AML-193 (cell line): Measurements from ENCODE around the gene MSI2.
"Not testable (repeated sequence)": the region's sequence is repeated elsewhere in the genome, so short reads cannot be mapped to it uniquely, and the experiment has no call there.

Experiments used
- DNase-seq, 2 experiments: peaks; one replicate each; lab custom pipeline; 2025; lab: John Stamatoyannopoulos, UW

The MSI2 gene

DNA sequence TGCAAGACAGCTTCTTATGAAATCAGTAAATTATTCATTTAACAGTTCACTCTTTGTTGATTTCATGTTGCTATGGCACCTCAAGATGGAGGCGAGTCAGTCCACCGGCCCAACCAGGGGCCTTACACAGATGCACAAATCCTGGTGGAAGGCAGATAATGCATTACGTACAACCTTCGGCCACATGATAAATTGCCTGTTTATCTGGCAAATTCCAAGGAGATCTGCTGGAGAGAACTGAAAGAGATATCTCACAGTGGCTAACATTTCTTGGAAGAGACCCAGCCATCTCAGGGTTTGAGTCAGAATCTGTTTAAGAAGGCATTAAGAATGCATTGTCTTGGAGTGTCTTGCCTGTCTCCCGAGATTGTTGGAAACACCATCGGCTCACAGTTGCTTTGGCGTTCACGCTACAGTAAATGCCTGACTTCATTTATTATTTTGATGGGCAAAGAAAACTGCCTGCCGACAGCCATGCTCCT, 225.6 kb downstream of the MSI2 start:
- DNase-seq = no peak

DNA sequence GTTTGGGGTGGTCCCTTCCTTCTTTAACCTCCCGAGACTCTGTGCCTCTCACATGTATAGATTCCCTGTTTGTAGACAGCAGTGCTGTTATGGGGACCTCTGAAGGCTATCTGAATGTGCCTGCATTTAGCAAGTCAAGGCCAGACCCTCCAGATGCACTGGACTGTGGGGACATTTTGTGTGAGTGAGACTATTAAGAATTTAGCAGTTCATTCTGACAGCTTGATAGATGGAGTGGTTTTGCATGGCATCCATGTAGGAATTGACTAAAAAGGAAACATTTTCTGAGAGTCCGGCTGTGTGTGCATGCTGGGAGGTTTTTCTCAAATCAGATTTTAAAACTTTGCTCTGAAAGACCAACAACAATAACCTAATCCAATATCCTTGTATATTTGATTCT, 226.3 kb downstream of the MSI2 start:
- DNase-seq = no peak

DNA sequence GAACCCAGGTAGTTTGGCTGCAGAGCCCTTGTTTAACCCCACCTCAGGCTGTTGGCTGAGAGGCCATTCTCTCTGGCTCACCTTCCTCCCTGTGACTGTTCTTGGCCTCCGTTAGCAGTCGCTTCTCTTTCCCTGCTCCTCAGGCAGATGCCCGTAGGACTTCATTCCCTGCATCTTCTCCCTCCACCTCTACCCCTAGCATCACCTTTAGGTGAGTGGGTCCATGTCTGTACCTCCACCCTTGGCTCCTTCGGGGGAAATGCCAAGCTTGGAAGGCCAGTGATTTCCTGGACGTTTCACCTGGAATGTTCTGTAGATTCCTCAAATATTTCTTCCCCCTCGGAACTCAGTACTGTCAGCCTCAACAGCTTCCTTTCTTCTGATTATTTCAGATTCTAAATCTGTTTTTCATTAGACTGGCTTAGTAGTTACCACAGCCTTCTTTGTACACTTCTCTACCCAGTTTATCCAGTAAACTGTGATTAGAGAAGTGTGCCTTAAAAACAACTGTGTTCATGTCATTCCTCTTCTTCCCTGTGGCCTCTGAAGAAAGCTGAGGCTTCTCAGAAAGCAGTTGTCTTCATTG, 227.9 kb downstream of the MSI2 start:
- DNase-seq = no peak

DNA sequence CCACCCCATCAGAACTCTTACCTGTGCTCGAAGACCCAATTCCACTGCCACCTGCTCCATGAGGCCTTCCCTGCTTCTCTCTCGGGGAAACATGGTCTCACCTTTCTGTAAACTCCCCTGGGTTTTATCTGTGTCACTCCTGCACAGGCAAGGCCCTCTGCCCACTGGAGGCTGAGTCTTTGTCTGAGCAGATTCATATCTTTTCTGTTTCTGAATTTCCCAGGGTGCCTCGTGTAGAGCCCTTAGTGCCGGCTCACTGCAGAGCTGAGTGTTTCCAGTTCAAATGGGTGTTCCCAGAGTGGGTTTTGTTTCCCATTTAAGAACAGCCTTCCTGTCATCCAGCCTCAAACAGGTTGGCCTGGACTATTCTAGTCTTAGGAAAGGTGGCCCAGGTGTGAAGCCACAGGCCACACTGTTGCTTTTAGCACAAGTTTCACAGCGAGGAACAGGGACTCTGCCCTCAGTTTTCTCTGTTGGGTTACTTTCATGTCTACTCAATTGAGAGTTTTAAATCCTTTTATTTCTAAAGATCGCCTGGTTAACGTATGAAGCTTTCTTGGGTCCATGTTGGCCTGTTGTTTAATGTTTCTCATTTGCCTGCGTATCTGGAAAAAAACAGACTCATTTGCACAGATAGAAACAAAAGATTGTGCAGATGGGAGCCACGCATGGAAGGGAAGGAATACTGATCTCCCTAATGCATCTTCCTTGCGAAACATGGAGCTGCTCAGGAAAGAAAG, 228.7 kb downstream of the MSI2 start:
- DNase-seq = no peak

DNA sequence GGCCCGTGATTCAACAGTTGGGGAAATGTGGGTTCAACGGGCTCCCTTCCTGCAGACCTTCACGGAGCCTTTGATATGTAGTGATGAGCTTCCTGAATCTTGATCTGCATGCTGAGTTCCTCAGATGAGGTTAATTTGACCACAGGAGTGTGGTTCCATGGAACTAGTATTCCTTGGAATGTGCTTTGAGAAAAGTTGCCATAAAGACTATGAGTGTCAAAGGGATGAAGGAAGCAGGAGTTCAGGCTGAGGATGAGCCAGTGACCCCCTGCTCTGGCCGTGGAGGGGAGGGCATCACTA, 229.2 kb downstream of the MSI2 start:
- no peak for DNase-seq

DNA sequence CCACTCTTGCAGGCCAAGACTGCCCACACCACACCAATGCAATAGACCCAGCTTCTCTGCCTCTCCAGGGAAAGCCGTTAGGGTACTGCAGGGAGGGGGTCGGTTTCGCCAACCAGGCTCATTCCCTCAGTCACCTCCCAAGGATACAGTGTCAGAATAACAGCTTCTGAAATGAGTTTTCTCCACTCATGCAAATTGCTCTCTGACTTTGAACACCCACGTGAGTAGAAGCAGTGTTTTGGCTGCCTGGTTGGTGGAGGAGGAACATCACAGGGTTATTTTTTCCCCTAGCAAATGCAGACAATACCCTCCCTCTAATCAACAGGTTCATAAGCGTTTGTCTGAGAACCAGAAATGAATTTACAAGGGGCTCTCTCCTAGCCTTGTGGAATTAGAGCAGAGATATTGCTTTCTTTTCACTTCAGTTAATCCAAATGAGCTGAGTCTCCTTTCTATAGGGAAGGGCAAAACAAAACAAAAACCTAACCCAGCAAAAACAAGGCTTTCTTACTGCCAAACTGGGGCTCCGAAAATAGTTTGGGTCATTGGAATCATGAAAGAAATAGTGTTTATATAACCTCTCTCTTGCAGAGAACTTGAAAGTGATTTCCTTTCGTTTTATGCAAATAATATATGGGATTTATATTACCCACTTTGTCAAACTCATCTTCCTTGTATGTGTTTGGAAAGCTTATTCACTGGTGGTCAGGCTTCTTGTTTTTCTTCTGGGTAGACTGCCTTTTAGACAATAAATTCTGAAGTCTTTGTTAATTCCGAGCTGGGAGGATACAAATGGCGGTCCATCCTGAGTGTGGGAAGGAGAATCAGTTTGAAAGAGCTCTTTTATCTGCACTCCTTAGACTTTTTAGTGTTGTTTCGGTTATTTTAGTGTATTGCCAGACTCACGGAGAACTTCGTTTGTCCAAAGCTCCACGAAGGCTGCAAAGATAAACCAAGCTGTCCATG, 229.9 kb downstream of the MSI2 start:
- DNase-seq = no peak

DNA sequence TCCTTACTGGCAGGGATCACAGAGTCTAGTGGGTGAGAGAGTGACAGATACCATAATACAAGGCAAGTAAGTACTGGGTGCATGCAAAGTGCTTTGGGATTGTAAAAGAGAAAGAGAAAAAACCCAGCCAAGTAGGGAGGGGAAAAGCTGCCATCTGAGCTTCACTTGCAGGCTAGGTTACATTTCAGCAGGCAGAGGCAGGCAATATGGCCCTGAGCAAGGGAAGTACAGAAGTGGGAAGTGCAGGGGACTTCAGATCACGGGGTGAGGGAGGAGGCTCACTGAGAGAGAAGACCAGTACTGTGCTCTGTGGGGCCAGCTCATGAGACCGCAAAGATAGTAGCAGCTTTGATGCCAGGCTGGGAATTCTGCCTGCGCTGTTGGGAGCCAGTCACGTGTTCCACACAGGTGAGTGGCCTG, 230.6 kb downstream of the MSI2 start:
- peak; percentile 33 to 51 for DNase-seq

DNA sequence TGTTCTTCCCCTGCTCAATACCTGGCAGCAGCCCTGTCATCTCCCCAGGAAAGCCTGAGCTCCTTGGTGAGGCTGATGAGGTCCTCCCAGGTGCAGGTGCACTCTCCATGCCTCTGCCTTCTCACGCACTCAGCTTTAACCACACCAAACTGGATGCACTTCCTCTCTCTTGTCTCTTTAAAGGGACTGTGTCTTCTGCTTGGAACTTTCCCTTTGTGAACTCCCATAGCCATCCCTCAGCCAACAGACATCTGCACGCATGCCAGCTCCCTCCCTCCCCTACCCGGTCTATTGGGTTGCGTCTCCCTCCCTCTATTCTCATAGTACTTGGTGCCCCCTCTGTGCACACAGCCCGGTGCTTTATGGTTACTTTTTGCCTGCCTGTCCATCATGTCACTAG, 231.2 kb downstream of the MSI2 start:
- DNase-seq = no peak

DNA sequence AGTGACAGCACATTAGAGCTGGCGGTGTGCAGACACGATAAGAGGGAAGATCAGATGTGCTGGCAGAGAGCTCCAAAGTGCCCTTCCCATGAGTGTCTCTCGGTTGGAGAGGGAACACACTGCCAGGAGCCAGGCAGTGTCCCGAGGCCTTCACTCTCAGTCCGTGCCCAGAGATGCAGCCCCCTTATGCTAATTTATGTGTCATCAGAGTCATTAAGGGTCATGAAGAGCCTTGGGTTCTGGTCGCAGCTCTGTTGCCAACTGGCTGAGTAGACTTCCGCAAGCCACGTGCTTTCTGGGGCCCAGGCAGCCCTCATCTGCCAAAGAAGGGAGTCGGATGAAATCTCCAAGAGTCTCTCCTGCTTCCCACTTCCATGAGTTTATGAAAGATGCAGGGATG, 232.5 kb downstream of the MSI2 start:
- no peak for DNase-seq

DNA sequence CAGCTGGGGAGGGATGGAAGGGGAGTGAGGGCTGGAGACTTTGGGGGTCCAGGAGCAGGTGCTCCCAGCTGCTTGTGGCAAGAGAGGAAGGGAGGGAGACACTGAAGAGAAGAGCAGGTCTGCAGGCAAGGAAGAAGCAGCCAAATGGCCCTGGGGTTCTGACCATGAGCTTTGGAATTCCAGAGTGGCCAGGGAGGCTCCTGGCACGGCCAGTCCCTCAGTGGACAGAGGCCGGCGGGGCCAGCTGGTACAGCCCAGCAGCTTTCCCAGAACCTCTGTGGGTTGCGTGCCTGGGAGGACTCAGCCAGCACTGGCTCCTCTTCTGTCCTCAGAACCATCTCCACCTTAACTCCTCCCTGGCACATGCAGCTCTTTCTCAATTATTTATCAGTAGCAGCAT, 233.0 kb downstream of the MSI2 start:
- no peak for DNase-seq

DNA sequence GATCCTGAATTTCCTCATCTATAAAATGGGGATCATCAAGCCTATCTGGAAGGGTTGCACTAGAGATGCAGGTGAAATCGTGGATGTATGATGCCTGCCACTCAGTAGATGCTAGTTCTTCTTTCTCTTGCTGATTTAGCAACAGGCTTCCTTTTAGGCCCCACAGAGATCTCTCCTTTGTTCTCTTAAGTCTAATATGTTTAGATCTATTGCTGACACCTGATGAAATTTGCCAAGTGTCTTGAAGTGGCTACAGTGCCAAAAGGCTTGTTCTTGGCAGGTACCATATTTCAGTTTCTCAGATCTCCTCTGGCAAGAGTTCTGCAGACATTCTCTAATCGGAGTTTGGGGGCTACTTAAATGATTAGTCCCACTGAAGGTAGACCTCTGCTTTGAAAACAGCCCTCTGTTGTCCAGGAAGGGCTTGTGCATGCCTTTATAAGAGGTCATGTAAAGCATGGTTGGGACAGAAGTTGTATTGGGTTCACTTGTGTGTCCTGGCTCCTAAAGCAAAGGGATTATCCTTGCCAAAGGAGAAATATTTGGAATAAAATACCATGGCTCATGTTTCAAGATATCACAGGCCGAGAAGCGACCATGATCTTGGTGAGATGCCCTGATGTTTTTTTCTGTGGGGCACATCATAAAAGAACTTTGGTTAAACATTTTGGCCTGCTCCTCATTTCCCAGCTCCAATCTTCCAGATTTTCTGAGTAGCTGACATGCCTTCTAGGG, 234.0 kb downstream of the MSI2 start:
- DNase-seq = no peak

DNA sequence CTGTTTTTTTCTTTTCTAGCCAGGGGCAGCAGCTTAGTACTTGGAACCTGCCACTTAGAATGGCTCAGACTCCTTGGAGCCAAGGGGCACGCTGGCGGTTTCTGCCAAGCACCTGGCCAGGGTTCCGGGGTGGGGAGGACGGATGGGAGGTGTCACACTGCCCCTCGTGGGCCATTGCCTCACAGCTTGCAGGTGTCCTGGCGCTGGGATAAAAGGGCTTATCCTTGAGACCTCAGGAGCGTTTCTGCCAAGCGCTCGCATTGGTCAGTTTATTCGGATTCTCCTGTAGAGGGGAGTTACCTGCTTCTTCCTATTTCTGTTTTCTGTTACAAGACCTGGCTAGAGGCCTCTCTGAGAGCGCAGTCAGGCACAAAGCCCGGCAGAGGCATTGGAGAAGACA, 234.6 kb downstream of the MSI2 start:
- no peak for DNase-seq

DNA sequence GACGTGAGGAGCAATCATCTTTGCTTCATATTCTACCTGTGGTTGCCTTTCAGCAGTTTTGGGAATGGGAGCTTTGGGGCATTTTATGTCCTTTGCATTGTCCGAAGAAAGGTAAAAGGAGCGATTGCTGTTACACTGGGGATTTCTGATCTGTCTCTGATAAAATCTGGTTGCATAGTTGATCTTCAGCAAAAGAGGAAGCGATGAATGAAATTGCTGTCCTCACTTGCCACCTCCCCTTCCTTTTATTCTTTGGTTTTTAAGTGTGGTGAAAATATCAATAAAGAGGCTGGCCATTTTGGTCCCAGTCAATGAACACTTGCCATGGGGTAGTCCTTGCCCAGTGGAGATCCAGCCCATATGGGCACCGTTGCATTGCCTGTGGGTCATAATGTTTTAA, 236.8 kb downstream of the MSI2 start:
- DNase-seq = peak; percentile 36 to 45

DNA sequence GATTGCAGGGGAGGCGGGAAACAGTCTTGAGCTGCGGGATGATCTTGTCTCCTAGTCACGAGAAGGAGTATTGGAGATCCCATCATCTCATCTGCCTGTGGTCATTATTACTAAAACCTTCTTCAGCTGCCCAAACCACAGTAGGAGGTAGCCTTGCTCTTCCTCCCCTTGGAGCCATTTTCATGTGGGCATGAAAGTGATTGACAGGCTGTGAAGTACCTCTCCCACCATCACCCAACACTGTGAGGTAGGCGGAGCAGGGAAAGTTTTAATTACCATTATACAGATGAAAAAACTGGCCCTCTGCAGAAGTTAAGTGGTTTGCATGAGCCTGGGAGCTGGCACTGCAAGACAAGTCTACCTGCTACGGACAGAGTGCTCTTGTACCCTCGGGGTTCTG, 237.3 kb downstream of the MSI2 start:
- no peak for DNase-seq

DNA sequence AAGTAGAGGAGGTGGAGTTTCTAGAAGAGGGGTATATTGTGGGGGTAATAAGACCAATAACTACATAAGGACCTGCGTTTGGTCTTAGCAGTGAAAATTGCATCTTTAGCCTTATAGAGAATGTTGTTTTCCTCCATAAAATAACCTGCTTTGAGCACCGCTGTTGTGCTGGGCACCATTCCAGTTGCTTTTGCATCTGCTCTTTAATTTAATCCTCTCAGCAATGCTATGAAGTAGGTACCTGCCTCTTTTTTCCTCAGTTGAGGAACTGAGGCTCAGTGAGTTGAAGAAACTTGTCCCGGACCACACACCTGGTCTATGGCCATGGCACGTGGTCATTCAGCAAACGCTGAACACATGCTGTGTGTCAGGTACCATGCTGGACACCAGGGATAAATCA, 238.1 kb downstream of the MSI2 start:
- DNase-seq = no peak

DNA sequence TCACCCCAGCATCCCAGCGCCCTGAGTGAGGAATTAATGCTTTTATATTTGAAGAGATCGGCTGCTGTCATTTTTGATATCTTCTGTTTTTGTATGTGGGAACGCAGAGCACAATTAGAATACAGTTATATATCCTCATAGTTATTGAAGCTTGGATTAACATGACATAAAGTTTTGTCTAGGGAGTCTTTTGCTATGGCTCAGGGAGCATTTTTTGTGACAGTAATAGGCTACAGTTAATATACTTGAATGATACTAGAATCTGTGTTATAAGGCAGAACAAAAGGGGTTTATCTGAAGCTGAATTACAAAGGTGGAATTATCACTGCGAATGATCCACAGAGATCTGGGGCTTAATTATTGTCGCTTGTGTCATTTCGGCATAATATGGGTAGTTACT, 239.4 kb downstream of the MSI2 start:
- no peak for DNase-seq

DNA sequence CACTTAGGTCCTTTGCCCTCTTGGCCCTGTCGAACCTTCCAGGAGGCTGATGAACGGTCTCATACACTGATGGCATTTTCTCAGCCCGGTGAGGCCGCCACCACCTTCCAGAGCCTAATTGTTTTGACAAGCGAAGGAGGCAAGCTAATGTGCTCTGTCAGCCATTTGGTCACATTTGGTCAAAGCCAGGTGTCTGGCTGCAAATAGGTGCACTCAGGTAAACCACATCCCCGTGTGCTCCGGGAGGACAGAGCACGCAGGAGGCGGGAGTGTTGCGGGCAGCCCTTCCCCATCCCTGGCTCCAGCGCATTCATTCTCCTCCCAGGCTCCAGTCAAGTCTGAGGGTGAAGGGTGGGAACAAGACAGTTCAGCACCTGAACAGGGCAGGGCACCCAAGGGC, 240.1 kb downstream of the MSI2 start:
- DNase-seq = no peak

DNA sequence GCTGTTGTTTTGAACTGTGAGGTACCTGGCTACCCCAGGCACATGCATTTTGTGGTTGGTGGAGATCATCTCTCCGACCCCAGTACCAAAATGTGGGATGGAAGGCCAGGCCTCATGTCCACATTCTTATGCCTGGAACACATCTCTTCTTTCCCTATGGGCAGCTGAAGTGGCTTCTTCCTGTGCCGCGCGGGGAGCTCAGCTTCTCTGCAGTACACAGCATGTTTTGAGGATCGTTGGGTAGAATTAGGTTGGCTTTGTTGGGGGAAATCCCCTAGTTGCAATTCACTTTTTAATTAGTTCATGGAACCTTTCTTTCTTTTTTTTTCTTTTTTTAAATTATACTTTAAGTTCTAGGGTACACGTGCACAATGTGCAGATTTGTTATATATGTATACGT, 242.1 kb downstream of the MSI2 start:
- no peak for DNase-seq

DNA sequence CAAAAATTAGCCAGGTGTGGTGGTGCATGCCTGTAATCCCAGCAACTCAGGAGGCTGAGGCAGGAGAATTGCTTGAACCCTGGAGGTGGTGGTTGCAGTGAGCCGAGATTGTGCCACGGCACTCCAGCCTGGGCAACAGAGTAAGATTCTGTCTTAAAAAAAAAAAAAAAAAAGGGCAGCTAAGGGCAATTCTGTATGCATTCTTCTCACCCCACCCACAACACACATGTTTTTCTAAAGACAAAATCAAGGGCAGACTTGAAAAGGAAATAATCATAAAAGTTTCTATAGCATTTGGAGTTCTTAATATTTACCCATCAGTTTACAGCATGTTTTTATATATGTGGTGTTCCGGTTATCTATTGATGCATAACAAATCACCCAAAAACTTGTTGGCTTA, 242.9 kb downstream of the MSI2 start:
- DNase-seq = not testable (repeated sequence)

DNA sequence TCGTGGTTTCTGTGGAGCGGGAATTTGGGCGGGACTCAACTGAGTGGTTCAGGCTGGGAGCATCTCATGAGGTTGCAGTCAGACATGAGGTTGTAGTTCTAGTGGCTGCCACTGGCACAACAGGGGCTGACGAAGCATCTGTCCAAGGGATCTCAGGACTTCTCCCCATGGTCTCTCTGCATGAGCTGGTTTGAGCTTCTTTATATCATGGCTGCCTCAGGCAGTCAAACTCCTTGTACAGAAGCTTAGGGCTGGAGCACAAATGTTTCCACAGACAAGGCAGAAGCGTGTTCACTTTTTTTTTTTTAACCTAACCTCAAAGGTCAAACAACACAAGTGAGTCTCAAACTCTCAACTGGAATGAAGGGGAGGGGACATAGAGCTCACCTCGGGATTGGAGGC, 243.3 kb downstream of the MSI2 start:
- no peak for DNase-seq

DNA sequence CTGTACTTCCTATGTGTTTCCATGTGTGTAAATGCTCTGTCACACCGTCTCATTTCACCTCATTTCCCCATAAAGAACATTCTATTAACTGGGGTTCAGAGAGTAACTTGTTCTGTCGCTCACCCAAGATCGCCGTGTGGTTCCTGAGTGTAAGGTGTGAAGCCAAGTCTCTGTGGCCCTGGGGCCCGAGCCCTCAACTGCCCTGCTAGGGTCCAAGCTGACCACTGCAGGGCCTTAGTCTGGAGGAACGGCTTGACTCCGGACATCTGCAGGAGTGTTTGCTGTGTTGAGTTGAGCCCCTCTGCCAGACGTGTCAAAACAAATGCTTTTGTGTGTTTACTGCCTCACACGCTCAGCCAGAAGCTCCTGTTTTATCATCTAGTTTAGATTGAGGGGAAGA, 244.7 kb downstream of the MSI2 start:
- DNase-seq = no peak

DNA sequence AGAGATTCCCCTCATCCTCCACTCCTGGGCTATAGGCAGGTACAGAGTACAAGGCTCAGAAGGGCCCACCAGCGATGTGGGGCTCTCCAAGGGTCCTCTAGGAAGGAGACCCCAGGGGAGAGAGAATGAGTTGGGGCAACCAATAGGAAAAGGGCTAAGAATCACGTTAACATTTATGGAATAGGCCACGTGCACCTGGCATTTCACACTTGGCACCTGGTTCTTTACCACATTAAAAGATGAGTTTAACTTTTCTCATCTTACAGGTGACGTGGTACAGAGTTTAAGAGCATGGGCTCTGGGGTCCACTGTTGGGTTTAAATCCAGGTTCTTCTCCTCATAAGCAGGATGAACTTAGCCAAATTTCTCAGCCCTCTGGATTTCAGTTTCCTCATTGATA, 245.7 kb downstream of the MSI2 start:
- no peak for DNase-seq
